HG03108 (cell line): ENCODE results near the gene RAB11FIP2.
"Not testable (repeated sequence)": the region's sequence is repeated elsewhere in the genome, so short reads cannot be mapped to it uniquely, and the experiment has no call there.

Source experiments
- ATAC-seq: cut with Tn5 transposase; IDR thresholded peaks from one replicate; pipeline ENCODE4 v1.9.1; 2021; ENCODE audit warnings: moderate library complexity; ENCODE audit not compliant: unreplicated experiment

The RAB11FIP2 gene, protein sequence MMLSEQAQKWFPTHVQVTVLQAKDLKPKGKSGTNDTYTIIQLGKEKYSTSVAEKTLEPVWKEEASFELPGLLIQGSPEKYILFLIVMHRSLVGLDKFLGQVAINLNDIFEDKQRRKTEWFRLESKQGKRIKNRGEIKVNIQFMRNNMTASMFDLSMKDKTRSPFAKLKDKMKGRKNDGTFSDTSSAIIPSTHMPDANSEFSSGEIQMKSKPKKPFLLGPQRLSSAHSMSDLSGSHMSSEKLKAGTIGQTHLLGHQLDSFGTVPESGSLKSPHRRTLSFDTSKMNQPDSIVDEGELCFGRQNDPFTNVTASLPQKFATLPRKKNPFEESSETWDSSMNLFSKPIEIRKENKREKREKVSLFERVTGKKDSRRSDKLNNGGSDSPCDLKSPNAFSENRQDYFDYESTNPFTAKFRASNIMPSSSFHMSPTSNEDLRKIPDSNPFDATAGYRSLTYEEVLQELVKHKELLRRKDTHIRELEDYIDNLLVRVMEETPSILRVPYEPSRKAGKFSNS

DNA sequence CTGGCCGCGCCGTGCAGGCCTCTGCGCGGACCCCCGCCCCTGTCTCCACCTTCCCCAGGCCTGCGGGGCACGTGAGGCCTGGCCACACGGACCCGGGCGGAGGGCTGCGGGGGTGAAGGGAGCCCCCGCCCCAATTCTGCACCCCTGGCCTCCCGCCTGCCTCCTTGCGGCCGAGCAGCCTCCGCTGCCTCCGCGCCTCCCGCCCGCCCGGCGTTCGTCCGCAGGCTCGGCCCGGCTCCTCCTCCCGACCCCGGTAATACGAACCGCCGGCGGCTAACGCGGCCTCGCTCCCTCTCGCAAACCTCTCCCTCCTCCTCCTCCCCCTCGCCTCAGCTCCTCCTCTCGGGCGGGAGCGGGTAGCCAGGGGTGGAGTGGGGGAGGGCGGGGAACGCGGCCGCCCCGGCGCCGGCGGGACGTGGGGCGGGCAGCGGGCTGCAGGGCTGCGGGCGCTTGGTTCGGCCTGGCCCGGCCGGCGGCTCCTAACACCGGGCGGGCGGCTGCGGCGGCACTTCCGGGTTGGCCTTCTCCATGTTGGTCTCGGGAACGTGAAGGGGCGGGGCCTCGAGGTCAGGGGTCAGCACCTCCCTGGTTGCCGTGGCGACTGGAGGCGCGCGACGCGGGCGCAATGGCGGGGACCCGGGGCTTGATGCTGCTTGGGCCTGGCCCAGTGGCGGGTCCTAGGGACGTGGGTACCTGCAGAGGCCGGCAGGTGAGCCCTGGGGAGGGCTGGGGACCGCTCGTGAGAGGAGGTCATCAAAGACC lies at the start of gene RAB11FIP2:
Gene RAB11FIP2 (minus strand): TSS at position 547 of the 762 bp plus-strand sequence. CDS start 778 bp downstream, outside the sequence.
- peak; percentile 98 for ATAC-seq

DNA sequence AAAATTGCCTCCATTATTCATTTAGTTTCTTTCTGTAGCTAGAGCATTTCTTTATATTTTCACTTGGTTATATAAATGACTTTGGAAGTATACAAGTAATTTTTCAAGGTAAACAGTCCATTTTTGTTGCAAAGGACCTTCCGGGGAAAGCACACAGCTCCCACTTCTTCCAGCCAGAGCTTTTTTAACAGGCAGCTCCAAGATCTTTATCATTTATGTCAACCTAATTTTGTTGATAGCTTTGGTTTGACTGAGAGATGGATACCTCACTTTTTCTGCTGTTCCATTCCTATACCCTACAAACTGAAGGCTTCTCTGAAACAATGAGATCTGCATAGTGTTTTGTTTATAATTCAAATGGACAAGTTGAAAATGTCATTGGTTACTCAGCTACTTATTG lies 49.3 kb upstream of the RAB11FIP2 start:
- no peak for ATAC-seq

DNA sequence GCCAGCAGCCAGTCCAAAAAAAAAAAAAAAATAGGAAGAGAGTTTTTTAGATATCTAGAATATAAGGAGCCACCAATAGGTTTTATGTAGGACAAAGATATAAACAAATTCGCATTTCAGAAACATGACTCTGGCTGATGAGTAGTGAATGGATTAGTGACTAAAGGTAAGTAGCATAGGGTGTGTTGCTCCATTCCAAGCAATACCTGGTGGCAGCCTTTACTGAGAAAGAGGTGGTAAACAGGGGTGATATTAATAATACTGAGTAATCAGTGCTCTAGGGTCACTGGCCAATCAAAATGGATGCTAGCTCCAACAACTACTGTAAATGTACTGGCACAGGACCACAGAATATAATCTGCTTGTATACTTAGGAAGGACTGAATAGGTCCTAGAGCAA lies 45.5 kb upstream of the RAB11FIP2 start:
- no peak for ATAC-seq

DNA sequence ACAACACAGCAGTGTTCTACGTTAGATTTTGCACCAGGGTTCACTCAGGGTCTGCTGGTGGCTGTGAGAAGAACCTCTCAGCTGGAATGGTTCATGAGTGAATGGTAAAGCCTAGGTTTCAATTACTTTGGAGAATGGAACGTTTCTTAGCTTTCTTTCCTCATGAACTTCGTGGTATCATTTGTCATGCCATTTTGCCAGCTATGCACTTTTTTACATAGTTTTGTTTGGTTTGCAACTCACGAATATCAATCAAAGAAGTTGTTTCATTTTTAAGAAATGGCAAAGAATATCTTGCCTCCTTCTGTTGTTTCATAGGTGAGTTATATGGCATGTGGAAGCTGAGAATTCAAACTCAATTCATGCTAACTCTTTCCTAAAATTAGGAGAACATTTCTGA lies 34.1 kb upstream of the RAB11FIP2 start:
- no peak for ATAC-seq

DNA sequence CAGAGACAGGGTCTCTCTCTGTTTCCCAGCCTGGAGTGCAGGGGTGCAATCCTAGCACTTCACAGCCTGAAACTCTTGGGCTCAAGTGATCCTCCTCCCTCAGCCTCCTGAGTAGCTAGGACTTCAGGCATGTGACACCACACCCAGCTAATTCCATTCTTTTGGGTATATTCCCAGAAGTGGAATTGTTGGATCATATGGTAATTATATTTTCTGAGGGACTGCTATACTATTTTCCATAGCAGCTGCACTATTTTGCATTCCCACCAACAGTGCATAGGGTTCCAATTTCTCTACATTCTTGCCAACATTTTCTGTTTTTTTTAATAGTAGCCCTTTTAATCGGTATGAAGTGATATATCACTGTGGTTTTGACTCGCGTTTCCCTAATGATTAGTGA lies 30.0 kb upstream of the RAB11FIP2 start:
- ATAC-seq = no peak

DNA sequence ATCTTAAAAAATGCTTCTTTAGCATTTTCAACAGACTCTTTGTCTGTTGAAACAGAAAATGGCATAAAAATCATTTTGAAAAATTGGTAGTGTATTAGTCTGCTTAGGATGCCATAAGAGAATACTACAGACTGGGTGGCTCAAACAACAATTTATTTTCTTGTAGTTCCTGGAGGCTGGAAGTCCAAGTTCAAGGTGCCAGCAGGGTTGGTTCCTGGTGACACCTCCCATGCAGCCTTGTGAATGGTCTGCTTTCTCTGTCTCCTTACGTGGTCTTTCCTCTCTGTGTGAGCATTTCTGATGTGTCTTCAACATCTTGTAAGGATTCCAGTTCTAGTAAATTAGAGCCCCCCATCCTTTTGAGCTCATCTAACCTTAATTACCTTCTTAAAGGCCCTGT lies 26.1 kb upstream of the RAB11FIP2 start:
- ATAC-seq = no peak

DNA sequence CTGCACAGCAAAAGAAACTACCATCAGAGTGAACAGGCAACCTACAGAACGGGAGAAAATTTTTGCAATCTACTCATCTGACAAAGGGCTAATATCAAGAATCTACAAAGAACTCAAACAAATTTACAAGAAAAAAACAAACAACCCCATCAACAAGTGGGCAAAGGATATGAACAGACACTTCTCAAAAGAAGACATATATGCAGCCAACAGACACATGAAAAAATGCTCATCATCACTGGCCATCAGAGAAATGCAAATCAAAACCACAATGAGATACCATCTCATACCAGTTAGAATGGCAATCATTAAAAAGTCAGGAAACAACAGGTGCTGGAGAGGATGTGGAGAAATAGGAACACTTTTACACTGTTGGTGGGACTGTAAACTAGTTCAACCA lies 20.6 kb upstream of the RAB11FIP2 start:
- ATAC-seq = not testable (repeated sequence)

DNA sequence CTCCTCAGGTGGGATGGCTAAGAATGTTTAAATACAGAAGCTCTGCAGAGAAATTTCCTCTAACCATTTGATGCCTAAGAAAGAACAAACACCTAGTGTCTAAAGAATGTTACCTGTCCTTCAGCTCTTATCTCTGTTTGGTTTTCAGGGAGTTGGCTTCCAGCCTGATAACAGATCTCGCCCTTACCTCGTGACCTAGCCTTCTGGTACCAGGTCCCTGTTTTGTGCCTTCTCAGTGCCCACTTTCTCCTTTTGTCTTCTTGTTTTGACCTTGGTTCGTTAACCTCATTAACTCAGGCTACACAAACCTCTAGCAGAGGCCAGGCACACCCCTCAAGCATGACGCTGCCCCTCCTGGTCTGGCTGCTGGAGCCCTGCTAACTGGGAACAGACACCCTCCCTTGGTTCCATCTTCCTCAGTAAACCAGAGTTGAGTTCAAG lies 16.1 kb upstream of the RAB11FIP2 start:
- no peak for ATAC-seq

DNA sequence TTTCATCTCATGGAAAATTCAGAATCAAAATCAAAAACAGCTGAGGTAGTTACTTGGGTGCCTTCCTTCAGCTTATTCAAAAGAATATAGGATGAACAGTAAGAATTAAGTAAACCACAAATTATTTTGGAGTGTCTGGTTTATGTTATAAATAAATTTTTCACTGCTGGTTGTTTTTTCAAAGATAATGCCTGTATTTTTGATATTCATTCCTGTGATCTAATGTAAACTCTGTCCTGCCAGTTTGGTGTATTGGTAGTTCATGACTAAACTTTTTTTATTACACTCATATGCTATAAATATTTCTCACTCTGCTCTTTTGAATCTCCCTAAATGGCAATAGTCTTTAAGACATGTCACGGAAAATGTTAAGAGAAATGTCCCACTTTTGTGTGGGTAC lies 11.6 kb upstream of the RAB11FIP2 start:
- no peak for ATAC-seq

DNA sequence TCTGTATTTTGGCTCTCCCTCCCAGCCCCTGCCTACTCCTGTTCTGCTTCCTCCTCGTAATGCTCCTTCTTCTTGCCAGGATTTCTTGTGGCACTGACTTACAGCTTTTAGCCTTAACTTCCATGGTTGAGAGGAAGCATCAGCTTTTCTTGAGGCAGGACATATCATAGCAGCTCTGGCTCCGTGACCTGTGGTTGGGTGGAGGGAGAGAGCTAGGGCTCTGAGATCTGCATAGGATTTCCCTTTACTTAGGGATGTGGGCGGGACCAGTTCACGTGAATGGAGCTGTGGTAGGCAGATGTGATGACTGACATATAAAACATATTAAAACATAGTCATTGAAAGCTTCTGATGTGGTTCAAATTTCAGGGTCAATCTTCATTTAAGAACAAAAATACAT lies 10.6 kb upstream of the RAB11FIP2 start:
- ATAC-seq = no peak

DNA sequence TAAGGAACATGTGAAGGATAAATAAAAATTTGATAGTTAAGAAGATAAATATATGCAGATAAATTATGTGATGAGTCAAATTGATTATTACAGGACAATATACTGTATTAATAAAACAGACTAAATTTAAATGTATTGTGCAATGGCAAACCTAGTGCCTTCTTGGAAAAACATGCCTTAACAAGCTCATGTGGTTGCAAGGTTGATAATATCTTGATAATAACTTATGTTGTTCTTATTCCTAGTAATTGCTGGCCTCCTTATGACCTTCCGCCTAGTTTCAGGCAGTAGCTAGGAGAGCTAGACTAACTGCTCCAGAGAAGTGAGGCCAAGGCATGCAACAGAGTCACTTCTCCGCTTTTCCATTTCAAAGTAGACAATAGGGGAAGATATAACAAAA lies 7.6 kb upstream of the RAB11FIP2 start:
- no peak for ATAC-seq

DNA sequence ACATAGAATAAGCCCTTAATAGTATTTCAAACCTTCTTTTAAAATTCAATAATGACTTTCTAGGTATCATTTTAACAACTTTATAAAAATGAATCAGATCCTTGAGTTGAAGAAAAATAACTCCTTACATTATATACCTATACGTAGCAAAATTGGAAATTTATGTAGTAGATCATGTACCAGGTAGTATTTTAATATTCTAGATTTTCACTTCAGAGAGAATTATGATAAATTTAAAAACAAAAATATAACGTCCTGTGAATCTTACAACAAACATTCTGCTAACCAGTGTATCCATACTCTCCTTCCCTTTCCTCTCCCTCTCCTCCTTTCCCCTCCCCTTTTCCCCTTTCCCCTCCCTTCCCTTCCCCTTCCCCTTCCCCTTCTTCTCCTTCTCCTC lies 6.1 kb upstream of the RAB11FIP2 start:
- ATAC-seq = no peak

DNA sequence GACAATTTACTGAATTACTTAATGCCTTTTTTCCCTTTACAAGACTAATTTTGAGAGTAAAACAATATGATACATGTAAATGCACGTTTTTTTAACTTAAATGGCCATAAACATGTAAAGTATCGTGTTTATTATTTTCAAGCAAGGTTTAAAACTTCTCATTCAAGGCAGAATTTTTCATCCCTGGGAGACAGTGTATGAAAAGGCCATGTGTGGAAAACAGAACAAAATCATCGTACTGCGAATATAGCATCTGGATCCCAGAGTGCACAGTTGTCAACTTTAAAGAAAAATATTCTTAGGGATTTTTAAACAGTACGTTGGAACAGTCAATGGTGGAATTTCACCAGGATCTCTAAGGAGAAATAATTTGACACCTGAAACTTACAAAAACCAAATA lies 1.1 kb upstream of the RAB11FIP2 start:
- no peak for ATAC-seq

DNA sequence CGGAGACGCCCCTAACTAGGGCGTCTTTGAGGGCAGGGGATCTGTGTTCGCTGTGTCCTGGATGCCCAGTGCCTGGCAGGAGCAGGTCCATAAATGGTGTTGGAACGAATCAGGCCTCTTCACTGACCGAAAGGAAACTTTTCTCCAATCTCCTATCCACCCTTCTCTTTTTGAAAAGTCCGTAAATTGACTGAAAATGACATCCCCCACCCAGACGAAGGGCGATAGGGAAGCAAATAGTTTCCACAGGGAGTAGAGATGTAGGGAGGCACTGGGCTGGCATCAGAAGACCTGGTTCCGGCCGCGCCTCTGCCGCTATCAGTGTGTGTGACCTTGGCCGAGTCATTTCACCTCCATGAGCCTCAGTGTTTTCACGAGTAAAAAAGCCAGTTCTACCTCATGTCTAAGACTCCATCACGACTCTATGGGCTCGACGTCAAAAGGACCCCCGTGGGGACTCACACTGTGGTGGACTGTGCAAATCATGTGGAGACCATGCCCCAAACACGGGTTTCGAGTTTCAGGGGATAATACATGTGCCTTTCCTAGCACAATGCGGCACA lies 497 bp upstream of the RAB11FIP2 start:
- ATAC-seq = no peak

DNA sequence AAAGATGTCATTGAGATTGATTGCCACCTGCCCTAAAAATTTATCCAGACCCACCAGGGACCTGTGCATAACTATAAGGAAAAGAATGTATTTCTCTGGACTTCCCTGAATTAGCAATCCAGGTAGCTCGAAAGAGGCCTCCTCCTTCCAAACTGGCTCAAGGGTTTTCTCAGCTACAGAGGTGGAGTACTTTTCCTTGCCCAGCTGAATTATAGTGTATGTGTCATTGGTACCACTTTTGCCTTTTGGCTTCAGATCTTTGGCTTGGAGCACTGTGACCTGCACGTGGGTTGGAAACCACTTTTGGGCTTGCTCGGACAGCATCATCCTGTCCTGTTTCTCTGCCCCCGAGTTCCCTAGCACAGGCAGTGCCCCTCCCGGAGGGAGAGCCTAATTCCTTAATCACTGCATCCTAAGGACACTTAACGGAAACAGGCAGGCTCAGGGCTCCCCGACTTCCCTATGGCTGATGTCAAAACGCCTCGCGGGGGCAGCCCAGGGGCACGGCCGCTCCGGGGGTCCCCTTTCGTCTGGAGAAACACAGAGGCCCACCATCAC lies 825 bp downstream of the RAB11FIP2 start:
- peak; percentile 20 for ATAC-seq

DNA sequence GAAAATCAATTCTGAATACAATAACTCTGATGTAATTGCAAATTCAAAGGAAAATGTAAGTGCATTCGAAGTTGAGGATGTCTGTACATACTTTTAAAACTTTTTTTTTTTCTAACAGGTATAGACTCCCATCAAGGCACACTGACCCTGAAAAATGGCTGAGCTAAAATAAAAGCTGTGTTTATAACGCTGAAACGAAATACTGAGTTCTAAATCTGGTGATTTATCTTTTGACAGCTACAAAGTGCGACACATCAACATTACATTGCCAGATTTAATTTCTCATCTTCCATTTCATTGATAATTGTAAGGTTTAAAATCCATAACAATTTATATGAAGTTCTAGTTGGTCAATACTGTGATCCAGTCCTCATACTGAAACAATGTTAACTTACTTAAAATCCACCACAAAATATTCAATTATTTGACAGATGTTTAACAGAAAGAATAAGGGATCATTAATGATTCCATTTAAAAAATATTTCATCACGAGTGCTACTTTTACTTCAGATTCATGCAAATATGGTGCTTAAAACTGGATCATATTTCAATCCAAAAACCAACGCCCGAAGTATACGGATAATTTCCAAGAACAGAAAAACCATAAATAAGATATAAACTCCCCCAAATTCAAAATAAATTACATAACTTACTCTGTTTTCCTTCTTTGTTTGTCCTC lies 1.4 kb downstream of the RAB11FIP2 start:
- no peak for ATAC-seq

DNA sequence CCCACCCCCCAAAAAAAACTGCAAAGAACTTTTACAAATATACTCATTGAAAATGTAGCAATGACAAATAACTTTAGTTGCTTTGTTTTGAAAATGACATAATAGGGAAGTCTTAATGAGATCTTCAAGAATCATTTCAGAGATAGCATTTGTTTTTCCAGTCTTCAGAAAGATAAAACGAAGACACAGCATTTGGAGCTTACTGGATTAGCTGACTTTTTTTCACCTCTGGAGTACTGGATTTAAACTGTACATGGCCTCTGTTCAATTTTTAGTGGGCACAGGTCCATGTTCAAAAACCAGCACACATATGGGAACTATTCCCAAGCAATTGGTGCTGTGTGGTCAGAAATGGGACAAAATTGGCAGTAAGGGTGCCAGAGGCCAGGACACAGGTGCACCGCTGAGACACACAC lies 3.9 kb downstream of the RAB11FIP2 start:
- ATAC-seq = no peak

DNA sequence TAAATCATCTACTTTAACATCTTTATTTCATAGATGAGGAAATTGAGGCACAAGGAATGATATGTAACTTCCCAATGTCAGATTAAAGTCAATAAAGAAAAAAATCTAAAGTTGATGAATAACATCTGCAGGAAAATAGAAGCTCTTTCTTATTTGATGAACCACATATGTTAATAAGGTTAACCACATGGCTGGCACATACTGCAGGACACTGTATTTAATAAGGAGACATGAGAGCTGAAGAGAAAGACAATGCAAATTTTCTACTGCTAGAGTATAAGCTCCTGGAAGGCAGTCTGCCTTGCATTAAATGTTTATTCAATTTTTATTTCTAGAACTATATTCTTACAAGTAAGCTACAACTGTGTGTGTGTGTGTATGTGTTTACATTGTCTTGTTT lies 4.4 kb downstream of the RAB11FIP2 start:
- no peak for ATAC-seq

DNA sequence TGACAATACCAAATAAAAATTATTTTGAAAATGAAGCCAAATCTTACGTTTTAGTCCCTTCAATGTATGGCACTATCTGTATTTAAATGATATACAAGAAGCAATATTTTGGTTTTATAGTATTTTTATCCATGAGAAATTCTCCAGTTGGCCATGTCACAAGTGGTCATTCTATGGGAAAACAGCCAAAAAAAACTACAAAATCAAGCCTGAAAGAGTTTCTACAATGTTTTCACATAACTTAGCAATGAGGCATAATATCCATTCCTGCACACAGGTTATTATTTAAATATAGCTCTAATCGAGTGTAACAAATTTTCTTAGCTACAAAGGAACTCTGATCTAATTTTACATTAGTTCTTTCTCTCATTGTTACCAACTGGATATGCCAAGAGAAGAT lies 5.4 kb downstream of the RAB11FIP2 start:
- no peak for ATAC-seq

DNA sequence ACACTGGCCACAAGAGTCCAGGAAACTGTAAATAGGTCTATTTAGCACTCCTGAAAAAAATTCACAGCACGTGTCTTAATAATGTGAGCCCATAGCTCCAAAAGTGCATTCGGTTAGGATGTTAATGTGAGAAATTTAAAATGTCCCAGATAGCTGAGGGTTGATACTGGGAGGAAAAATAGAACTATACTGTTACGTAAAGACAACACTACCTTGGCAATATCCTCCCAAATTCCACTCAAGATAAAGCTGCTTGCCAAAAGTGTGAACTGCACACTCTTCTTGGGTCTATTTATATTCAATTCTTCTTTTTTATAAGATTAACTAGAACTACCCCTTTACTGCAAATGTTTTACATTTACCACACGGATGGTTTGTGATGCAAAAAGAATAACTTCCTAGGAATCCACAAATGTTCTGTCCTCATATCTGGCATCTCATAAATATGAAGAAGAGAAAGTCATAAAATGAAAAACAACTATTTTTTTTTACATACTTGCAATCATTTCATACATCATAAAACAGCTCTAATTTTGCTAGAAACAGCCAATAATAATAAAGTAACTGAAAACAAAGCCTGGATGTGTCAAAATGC lies 10.4 kb downstream of the RAB11FIP2 start:
- no peak for ATAC-seq
